Right hindlimb (tissue), 1 donor: ENCODE data around the gene TRMT5.

Experiments
- DNase-seq: peaks from one replicate; pipeline ENCODE4 v3.0.0-alpha.2; 2018

Gene TRMT5, protein sequence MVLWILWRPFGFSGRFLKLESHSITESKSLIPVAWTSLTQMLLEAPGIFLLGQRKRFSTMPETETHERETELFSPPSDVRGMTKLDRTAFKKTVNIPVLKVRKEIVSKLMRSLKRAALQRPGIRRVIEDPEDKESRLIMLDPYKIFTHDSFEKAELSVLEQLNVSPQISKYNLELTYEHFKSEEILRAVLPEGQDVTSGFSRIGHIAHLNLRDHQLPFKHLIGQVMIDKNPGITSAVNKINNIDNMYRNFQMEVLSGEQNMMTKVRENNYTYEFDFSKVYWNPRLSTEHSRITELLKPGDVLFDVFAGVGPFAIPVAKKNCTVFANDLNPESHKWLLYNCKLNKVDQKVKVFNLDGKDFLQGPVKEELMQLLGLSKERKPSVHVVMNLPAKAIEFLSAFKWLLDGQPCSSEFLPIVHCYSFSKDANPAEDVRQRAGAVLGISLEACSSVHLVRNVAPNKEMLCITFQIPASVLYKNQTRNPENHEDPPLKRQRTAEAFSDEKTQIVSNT

GRCh38 chr14:60980811-60981632 is at the start of gene TRMT5, which contains the start of gene SLC38A6:
Gene TRMT5 (minus strand): TSS chr14:60981079. CDS start chr14:60980973, 106 bp downstream.
Gene SLC38A6 (plus strand): TSS chr14:60981245. CDS start chr14:60981278, 33 bp downstream.
- DNase-seq: peak; percentile 98

- DNase-seq: no peak
Measured at GRCh38 chr14:61026526-61026925, 45.6 kb upstream of the TRMT5 start.

- DNase-seq: peak; percentile 72
Measured at GRCh38 chr14:61025251-61026223, 44.7 kb upstream of the TRMT5 start.

- DNase-seq: no peak
Measured at GRCh38 chr14:61019537-61019936, 38.7 kb upstream of the TRMT5 start.

GRCh38 chr14:61003571-61003970 is 22.7 kb upstream of the TRMT5 start:
- DNase-seq: no peak

DNA sequence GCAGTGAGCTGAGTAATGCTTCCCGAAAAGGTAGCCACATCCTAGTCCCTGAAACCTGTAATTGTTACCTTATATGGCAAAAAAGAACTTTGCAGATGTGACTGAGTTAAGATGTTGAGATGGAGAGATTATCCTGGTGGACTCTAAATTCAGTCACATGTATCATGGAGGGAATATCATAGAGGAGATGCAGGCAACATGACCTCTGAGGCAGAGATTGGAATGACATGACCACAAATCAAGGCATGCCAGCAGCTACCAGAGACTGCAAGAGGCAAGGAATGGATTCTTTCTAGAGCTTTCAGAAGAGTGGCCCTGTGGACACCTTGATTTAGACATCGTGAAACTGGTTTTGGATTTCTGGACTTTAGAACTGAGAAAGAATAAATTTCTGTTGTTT is 18.7 kb upstream of the TRMT5 start:
- no peak for DNase-seq

DNA sequence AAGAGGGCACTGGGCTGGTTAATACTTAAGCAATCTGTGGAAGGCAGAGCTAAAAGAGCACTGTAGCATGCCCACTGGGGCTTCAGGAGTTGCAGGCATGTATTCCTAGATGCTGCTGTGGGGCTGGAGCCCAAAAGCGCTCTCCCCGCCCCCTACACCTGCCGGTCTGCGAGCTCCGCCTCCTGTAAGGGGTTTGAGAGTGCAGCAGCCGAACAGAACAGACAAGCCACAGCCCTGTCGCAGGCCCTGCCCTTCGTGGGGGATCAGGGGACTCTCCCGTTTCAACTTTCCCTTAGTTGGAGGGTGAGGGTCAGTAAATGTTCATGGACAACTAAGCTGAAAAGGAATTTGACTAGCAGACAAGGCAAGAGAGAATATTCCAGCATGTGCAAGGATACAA is 17.7 kb upstream of the TRMT5 start:
- no peak for DNase-seq

DNA sequence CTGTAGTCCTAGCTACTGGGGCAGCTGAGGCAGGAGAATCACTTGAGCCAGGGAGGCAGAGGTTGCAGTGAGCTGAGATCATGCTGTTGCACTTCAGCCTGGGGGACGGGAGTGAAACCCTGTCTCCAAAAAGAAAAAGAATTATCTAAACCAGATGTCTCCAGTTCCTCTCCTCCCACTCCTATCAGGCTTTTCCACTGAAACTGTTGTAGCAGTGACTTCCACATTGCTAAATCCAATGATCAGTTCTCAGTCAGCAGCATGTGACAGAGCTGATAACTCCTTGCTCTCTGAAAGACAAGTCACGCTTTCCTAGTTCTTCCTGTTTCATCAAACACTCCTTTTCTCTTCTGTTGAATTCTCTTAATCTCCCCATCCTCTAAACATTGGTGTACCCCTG is 8.7 kb upstream of the TRMT5 start:
- DNase-seq: no peak

DNA sequence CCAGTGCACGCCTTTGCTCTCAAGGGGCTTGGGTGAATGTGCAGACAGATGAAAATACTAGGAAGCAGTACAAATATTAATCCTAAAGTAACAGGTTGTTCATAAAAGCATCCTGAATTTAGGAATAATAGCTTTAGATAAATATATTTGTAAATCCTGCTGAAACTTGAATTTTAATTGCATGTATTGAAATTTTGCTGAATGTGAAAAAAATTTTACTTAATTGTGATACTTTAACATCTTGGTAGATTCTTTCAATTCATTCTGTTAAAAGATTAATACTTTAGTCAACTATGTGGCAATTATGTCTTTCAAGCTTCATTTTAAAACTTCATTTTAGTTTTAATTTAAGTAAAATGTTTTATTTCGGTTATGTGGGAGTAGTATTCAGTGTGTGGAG is 5.6 kb upstream of the TRMT5 start:
- DNase-seq: no peak

- no peak for DNase-seq
Measured at GRCh38 chr14:60984196-60984595, 3.3 kb upstream of the TRMT5 start.

GRCh38 chr14:60981633-60982455 is 965 bp upstream of the TRMT5 start:
- no peak for DNase-seq

GRCh38 chr14:60977847-60978246 is 3.0 kb downstream of the TRMT5 start:
- DNase-seq: no peak

DNA sequence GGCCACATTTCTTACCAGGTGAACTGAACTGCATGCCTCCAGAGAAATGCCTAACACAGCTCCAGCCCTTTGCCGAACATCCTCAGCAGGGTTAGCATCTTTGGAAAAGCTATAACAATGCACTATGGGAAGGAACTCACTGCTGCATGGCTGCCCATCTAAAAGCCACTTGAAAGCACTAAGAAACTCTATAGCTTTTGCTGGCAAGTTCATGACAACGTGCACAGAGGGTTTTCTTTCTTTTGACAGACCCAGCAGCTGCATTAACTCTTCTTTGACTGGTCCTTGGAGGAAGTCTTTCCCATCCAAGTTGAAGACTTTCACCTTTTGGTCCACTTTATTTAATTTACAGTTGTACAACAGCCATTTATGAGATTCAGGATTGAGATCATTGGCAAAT is 5.3 kb downstream of the TRMT5 start:
- no peak for DNase-seq

- no peak for DNase-seq
Measured at GRCh38 chr14:60974090-60974651, 6.7 kb downstream of the TRMT5 start.

GRCh38 chr14:60973070-60973469 is 7.8 kb downstream of the TRMT5 start:
- DNase-seq: no peak

DNA sequence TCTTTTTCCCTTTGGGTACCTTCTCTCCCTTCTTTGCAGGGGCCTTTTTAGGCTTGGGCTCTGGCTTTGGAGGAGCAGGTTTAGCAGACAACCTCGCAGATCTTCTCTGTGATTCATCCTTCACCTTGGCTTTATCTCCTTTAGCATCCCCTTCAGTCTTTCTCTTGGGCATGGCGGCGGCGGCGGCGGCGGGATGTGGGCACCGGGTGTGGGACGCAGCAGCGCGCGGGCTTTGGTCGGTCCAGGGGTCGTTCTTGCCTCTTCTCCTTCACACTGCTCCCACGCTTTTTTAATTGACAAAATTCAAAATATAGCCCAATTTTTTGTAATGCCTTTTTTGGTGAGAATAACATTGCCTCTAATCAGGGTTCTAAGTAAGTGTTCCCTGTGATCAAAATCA is 8.6 kb downstream of the TRMT5 start:
- no peak for DNase-seq

- DNase-seq: no peak
Measured at GRCh38 chr14:60971271-60971670, 9.6 kb downstream of the TRMT5 start.

- no peak for DNase-seq
Measured at GRCh38 chr14:60970146-60970545, 10.7 kb downstream of the TRMT5 start.

DNA sequence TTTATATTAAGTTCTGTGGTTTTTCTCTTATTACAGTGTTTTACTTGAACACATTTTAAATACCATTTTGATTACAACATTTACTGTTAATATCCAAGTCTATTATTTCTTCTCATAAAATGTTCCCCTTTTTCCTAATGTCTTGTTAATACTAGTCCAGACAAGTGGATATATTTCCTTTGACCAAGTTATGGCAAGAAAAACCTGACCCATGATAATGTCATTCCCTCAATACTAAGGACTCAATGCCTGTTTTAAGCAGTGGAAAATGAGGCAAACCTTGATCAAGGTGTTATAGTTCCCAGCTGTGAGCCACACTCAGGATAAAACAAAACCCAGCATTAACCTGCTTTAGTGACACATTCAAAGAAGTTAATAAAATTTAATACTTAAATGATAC is 12.2 kb downstream of the TRMT5 start:
- DNase-seq: no peak

DNA sequence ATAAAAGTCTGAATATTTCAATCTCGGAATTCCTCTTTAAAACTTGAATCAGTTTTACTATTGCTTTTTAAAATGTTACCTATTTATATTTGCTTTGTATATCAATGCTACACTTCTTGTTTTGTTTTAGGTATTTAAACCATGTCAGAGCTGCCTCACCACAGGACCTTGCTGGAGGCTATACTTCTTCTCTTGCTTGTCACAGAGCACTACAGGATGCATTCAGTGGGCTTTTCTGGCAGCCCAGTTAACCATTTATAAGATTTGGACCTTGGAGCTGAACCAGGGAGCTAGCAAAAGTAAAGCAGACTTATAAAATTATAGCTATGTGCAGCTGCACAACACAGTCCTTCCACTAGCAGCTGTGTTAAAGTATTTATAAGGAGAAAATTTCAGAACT is 12.8 kb downstream of the TRMT5 start:
- no peak for DNase-seq

DNA sequence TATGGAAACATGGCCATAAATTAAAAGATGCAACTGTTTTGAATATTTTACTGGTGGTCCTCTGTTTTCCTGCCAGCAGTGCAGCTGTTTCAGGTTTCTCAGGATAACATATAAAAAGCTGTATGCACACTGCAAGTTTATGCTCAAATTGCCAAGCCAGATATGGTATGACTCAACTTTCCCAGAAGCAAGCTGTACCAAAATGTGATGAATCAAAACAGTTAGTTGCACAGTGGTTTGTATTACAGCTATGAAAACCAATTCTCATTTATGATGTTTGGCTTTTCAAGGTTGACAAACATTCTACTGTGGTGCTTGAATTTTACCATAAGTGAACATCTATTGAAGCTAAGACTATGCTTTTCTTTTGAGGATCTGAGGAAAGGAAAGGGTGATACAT is 15.5 kb downstream of the TRMT5 start:
- DNase-seq: no peak
